CD14-positive monocyte (primary cell): ENCODE measurements around the gene PROZ. TPM values are rescaled to one million over a fixed set of nuclear protein-coding genes. Genes with fewer than 3 reads are reported as not detected.

Experiments
- DNase-seq, 3 donors: peaks; one replicate each; pipeline ENCODE4 v3.0.0-alpha.2; 2011 to 2022
- H2AFZ ChIP-seq: 2 replicates; pipeline ENCODE4 v1.6.0; 2012; ENCODE audit warnings: mild to moderate bottlenecking, low read depth, low read length, inconsistent platforms; ENCODE audit not compliant: insufficient read depth, poor library complexity, severe bottlenecking
- H3K27ac ChIP-seq, 2 donors: 1 replicate in 1 of 2; 2 replicates in 1 of 2; pipeline ENCODE4 v1.5.1; 2012 to 2013; ENCODE audit warnings: low read length in 2 of 2, control low read depth in 1 of 2, inconsistent platforms in 1 of 2, low read depth in 1 of 2, mild to moderate bottlenecking in 1 of 2
- H3K27me3 ChIP-seq, 2 donors: one replicate each; pipeline versions ENCODE4 v1.6.0 to v1.6.1; 2011 to 2013; ENCODE audit warnings: low read length in 2 of 2; ENCODE audit not compliant: control insufficient read depth in 2 of 2, insufficient read depth in 2 of 2
- H3K36me3 ChIP-seq, 2 donors: replicated peaks in 1 of 2; 1 replicate in 1 of 2; 2 replicates in 1 of 2; pipeline versions ENCODE4 v1.5.1 to v1.6.1; 2012 to 2013; ENCODE audit warnings: low read length in 2 of 2, control low read depth in 1 of 2, inconsistent platforms in 1 of 2, mild to moderate bottlenecking in 1 of 2; ENCODE audit not compliant: insufficient read depth in 2 of 2, control insufficient read depth in 1 of 2
- H3K4me1 ChIP-seq, 2 donors: 1 replicate in 1 of 2; 2 replicates in 1 of 2; pipeline versions ENCODE4 v1.5.1 to v1.6.1; 2012 to 2013; ENCODE audit warnings: low read length in 2 of 2, control low read depth in 1 of 2, inconsistent platforms in 1 of 2, mild to moderate bottlenecking in 1 of 2, moderate library complexity in 1 of 2; ENCODE audit not compliant: insufficient read depth in 2 of 2, control insufficient read depth in 1 of 2
- H3K4me2 ChIP-seq: replicated peaks from 2 replicates; pipeline ENCODE3; 2012; ENCODE audit warnings: low read length, moderate library complexity, mild to moderate bottlenecking; ENCODE audit not compliant: poor library complexity, severe bottlenecking; ENCODE audit errors: extremely low read depth
- H3K4me3 ChIP-seq, 3 experiments: fragments of 200-600 bp in 1 of 3; sonication (generic) in 1 of 3; replicated peaks in 1 of 3; 1 replicate in 2 of 3; 2 replicates in 1 of 3; pipeline ENCODE4 v1.5.1; 2011 to 2013; ENCODE audit warnings: low read length in 3 of 3, mild to moderate bottlenecking in 3 of 3, control low read depth in 2 of 3, low read depth in 2 of 3, inconsistent platforms in 1 of 3, moderate library complexity in 1 of 3
- H3K79me2 ChIP-seq: 2 replicates; pipeline ENCODE4 v1.6.0; 2012; ENCODE audit warnings: mild to moderate bottlenecking, control low read depth, inconsistent platforms, low read length, moderate library complexity; ENCODE audit not compliant: insufficient read depth
- H3K9ac ChIP-seq: 2 replicates; pipeline ENCODE4 v1.6.0; 2017; ENCODE audit warnings: low read length, mild to moderate bottlenecking; ENCODE audit not compliant: insufficient read depth, poor library complexity, severe bottlenecking
- H3K9me3 ChIP-seq, 2 donors: replicated peaks in 1 of 2; 1 replicate in 1 of 2; 2 replicates in 1 of 2; pipeline versions ENCODE4 v1.5.1 to v1.6.1; 2012 to 2013; ENCODE audit warnings: low read length in 2 of 2, control low read depth in 1 of 2; ENCODE audit not compliant: control insufficient read depth in 1 of 2, insufficient read depth in 1 of 2
- H4K20me1 ChIP-seq: 2 replicates; pipeline ENCODE4 v1.6.0; 2012; ENCODE audit warnings: mild to moderate bottlenecking, low read length, control low read depth, moderate library complexity; ENCODE audit not compliant: insufficient read depth
- H3K27ac Mint-ChIP-seq, 7 donors: one replicate each; pipeline ENCODE4 v1.8.0; 2020; ENCODE audit warnings: mild to moderate bottlenecking in 7 of 7, mixed read lengths in 7 of 7, moderate library complexity in 6 of 7, inconsistent platforms in 2 of 7
- H3K27me3 Mint-ChIP-seq, 3 donors: one replicate each; pipeline ENCODE4 v1.8.0; 2021 to 2022; ENCODE audit warnings: low read depth in 3 of 3, mild to moderate bottlenecking in 3 of 3, mixed read lengths in 3 of 3, moderate library complexity in 3 of 3, inconsistent platforms in 1 of 3
- H3K36me3 Mint-ChIP-seq, 2 donors: one replicate each; pipeline ENCODE4 v1.8.0; 2020; ENCODE audit warnings: mixed read lengths in 2 of 2, inconsistent platforms in 1 of 2, mild to moderate bottlenecking in 1 of 2
- H3K4me1 Mint-ChIP-seq: one replicate; pipeline ENCODE4 v1.8.0; 2020; ENCODE audit warnings: mild to moderate bottlenecking, mixed read lengths
- H3K4me3 Mint-ChIP-seq, 2 donors: one replicate each; pipeline ENCODE4 v1.8.0; 2020; ENCODE audit warnings: mild to moderate bottlenecking in 2 of 2, mixed read lengths in 2 of 2, moderate library complexity in 1 of 2
- H3K9me3 Mint-ChIP-seq, 7 donors: one replicate each; pipeline ENCODE4 v1.8.0; 2020 to 2022; ENCODE audit warnings: mixed read lengths in 7 of 7, mild to moderate bottlenecking in 6 of 7, moderate library complexity in 6 of 7, inconsistent platforms in 2 of 7
- WGBS: methylation state at CpG from one replicate; pipeline ENCODE4 v1.1.5; 2013; ENCODE audit warnings: missing lambda C conversion rate; ENCODE audit not compliant: insufficient coverage; 5-methylcytosine and 5-hydroxymethylcytosine counted together
- intact Hi-C, 2 donors: fragments of 100-400 bp; cut with micrococcal nuclease; formaldehyde crosslinking; loops; one replicate each; pipeline versions ENCODE4 v1.15.0 to v1.15.1; 2023
- polyA plus RNA-seq, 3 donors: library from polyadenylated mRNA; depleted of rRNA in 1 of 3; unstranded in 2 of 3; stranded (reverse) in 1 of 3; fragments of 300-500 nt in 2 of 3; fragments of >200 nt in 1 of 3; fragmentation: Illumina TruSeq in 2 of 3; gene quantifications; 1 replicate in 2 of 3; 2 replicates in 1 of 3; pipeline ENCODE4 v1.2.3, GENCODE V29; 2012 to 2021
- TF ChIP-seq, protein P1 (sequence below): fragments of 200-600 bp; IDR thresholded peaks from one replicate; pipeline ENCODE4 v1.8.0; 2022; ENCODE audit warnings: antibody characterized with exemption, mild to moderate bottlenecking

Gene PROZ
- polyA plus RNA-seq, 3 donors, result not detected

DNA sequence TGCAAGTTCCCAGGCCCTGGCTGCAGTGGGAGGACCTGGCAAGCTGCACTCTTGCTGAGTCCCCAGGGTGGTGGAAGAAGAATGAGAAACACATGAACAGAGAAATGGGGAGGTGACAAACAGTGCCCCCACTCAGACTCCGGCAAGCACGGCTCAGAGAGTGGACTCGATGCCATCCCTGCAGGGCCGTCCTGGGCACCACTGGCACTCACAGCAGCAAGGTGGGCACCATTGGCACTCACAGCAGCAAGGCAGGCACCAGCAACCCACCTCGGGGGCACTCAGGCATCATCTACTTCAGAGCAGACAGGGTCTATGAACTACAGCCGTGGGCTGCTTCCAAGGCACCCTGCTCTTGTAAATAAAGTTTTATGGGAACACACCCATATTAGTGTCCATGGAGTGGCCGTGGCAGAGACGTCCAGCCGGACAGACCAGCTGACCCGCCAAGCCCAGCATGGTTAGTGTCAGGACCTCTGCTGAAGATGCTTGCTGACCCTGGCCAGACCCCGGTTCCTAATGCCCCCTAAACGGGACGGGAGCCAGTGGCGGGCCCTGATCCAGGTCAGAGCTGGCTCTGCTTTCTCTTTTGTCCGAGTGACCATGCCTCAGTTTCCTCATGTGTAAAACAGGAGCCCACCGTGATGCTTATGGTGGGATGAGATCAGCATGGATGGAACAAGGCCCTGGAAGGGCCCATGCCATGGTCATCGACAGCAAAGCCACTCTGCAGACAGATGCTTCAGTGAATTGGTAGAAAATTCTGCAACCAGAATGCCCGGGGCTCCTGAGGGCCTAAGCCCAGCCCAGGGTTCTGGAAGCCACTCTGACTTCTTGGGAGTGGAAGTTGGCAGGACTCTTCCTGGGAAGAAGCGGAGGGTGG, 37.9 kb upstream of the PROZ start:
- peak overlapping the region in 1 of 7 donors; percentile 39 for H3K27ac Mint-ChIP-seq
- intact Hi-C loops, result no loop called here
- H3K27ac ChIP-seq, result no peak overlapping the region

DNA sequence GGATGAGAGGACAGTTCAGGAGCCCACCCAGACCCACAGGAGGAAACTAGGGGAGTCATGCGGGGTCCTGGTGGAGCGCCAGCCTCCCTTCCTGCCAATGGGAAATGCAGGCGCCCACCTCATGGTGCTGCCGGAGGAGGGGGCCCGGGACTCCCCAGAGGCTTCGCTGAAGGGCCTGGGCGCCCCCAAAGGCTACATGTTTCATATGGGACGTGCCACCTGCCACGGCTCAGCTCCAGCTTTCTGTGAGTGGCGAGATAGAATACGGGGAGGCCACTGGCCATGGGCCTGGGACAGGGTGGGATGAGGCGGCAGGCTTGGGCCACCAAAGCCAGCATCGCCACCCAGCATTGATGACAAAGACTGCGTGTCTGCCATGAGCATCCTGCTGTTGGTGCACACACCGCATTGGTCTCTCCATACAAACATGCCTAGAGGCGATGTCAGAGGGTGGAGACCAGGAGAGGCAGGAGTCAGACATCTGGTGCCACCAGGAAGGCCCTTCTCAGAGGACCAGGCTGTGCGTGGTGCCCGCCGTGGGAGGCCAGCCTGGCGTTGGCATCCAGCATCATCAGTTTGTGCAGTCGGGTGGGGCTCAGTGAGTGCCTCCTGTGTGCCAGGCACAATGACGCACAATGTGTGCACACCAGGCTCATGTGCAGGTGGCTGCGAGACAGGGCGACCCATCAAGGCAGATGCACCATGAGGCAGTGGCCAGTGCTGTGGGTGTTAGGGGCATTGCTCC, 37.1 kb upstream of the PROZ start:
- intact Hi-C loops, result no loop called here
- Histone ChIP-seq H3K36me3 (no peaks in the 10 kb centered on the region), H3K4me1 (no peaks in the 10 kb centered on the region), H2AFZ (no peak overlapping the region), H3K79me2 (no peaks in the 10 kb centered on the region), H3K27ac (no peak overlapping the region), H4K20me1 (no peaks in the 10 kb centered on the region), H3K9ac (no peak overlapping the region), H3K27me3 (no peaks in the 10 kb centered on the region), H3K4me2 (no peak overlapping the region), H3K9me3 (no peaks in the 10 kb centered on the region), H3K4me3 (no peak overlapping the region)
- Mint-ChIP-seq H3K27me3 (peaks cover 3 to 7% (median 5%) of the 10 kb centered on the region in 3 donors), H3K9me3 (peaks cover 0 to 1% (median 0%) of the 10 kb centered on the region in 7 donors), H3K27ac (peak overlapping the region in 1 of 7 donors; percentile 39), H3K36me3 (no peaks in the 10 kb centered on the region), H3K4me1 (no peaks in the 10 kb centered on the region), H3K4me3 (no peak overlapping the region)
- TF ChIP-seq, protein P1, sequence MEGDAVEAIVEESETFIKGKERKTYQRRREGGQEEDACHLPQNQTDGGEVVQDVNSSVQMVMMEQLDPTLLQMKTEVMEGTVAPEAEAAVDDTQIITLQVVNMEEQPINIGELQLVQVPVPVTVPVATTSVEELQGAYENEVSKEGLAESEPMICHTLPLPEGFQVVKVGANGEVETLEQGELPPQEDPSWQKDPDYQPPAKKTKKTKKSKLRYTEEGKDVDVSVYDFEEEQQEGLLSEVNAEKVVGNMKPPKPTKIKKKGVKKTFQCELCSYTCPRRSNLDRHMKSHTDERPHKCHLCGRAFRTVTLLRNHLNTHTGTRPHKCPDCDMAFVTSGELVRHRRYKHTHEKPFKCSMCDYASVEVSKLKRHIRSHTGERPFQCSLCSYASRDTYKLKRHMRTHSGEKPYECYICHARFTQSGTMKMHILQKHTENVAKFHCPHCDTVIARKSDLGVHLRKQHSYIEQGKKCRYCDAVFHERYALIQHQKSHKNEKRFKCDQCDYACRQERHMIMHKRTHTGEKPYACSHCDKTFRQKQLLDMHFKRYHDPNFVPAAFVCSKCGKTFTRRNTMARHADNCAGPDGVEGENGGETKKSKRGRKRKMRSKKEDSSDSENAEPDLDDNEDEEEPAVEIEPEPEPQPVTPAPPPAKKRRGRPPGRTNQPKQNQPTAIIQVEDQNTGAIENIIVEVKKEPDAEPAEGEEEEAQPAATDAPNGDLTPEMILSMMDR, result no peak
- no peak for DNase-seq
- WGBS, result 90% methylated on average over 22 of the region's 24 CpGs

More for the DNA sequence above, 37.9 kb upstream of the PROZ start:
- Mint-ChIP-seq H3K9me3 (peaks cover 0 to 1% (median 0%) of the 10 kb centered on the region in 7 donors), H3K4me1 (no peaks in the 10 kb centered on the region), H3K4me3 (no peak overlapping the region), H3K36me3 (no peaks in the 10 kb centered on the region), H3K27me3 (peaks cover 2 to 7% (median 3%) of the 10 kb centered on the region in 3 donors)
- Histone ChIP-seq H3K4me3 (no peak overlapping the region), H3K4me1 (no peaks in the 10 kb centered on the region), H2AFZ (no peak overlapping the region), H3K9me3 (no peaks in the 10 kb centered on the region), H3K36me3 (no peaks in the 10 kb centered on the region), H4K20me1 (no peaks in the 10 kb centered on the region), H3K79me2 (no peaks in the 10 kb centered on the region), H3K4me2 (no peak overlapping the region), H3K27me3 (no peaks in the 10 kb centered on the region), H3K9ac (no peak overlapping the region)
- 92% methylated on average over 15 of the region's 19 CpGs for WGBS
- TF ChIP-seq, protein P1, result no peak
- DNase-seq, result no peak
